GM18951 (cell line): ENCODE data around the gene SPIRE2.
"Not testable (repeated sequence)": the region's sequence is repeated elsewhere in the genome, so short reads cannot be mapped to it uniquely, and the experiment has no call there.

Source experiments
- POLR2A ChIP-seq: IDR thresholded peaks from 4 replicates; pipeline ENCODE4 v1.6.1; 2011; ENCODE audit warnings: mild to moderate bottlenecking; ENCODE audit not compliant: insufficient read length, insufficient read depth; ENCODE audit errors: extremely low read depth
- in situ Hi-C: fragments of 300-500 bp; cut with MboI; formaldehyde crosslinking; loops from one replicate; pipeline ENCODE4 v1.12.0; 2022; ENCODE audit warnings: low sequenced_read_pairs, mixed read lengths, inconsistent platforms; ENCODE audit not compliant: unreplicated experiment

The SPIRE2 gene

GRCh38 chr16:89873972-89874689, 45.9 kb downstream of the SPIRE2 start:
- no peak for TF ChIP-seq POLR2A
- in situ Hi-C loops: no loop called here

GRCh38 chr16:89879123-89879522, 50.8 kb downstream of the SPIRE2 start:
- in situ Hi-C loops: not testable (repeated sequence)

GRCh38 chr16:89880477-89881367, 52.4 kb downstream of the SPIRE2 start:
- no peak for TF ChIP-seq POLR2A
- in situ Hi-C loops: no loop called here

GRCh38 chr16:89881368-89881730, 53.1 kb downstream of the SPIRE2 start:
- TF ChIP-seq POLR2A: no peak
- in situ Hi-C loops: no loop called here

DNA sequence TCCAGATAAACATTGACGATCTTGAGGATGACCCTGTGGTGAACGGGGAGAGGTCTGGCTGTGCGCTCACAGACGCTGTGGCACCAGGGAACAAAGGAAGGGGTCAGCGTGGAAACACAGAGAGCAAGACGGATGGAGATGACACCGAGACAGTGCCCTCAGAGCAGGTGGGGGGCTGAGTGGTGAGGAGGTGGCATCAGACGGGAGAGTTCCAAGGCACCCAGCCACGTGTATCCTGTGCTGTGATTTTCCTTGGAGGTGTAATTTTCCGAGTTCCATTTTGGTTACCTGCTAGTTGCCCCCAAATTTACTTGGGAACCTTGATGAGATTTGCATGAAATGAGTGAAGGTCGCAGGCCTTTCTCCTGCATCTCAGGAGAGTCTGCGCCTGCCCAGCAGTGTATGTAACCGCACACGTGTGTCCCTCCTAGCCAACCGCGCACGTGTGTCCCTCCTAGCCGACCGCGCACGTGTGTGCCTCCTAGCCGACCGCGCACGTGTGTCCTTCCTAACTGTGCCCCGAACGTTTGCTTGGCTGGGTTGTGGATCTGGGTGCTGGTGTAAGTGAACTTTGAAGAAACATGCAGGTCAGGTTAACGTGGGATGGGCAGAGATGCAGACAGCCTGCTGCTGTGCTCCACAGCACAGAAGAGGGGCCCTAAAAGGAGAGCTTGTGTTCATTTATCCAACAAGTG, 55.2 kb downstream of the SPIRE2 start:
- in situ Hi-C loops: no loop called here
- no peak for TF ChIP-seq POLR2A

GRCh38 chr16:89884041-89884421, 55.8 kb downstream of the SPIRE2 start:
- no peak for TF ChIP-seq POLR2A

GRCh38 chr16:89887243-89887642, 59.0 kb downstream of the SPIRE2 start:
- in situ Hi-C loops: no loop called here
- TF ChIP-seq POLR2A: no peak

More at GRCh38 chr16:89884041-89884421, 55.8 kb downstream of the SPIRE2 start:
- in situ Hi-C loops: no loop called here

DNA sequence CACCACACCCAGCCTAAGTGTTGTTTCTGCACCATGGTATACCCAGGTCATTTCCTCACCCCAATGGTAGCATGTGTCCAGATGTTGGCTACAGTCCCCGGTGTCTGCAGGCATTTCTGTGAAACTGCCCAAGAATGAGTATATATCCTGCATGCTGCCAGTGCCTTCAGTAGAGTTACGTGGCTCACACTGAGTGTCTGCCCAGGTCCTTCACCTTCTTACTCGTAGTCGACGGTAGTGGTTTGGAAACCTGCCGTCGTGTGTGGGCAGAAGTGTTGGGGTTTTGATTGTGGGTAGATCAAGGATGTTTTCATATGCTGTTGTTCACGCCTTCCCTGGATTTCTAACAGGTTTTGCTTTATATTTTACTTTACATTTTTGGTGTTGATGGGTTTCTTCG, 61.9 kb downstream of the SPIRE2 start:
- no peak for TF ChIP-seq POLR2A
- in situ Hi-C loops: no loop called here

GRCh38 chr16:89890886-89891657, 62.8 kb downstream of the SPIRE2 start:
- in situ Hi-C loops: no loop called here
- TF ChIP-seq POLR2A: no peak

- TF ChIP-seq POLR2A: no peak
- in situ Hi-C loops: no loop called here
Measured at GRCh38 chr16:89892055-89892630, 63.9 kb downstream of the SPIRE2 start.

GRCh38 chr16:89892635-89893034, 64.4 kb downstream of the SPIRE2 start:
- TF ChIP-seq POLR2A: no peak
- in situ Hi-C loops: no loop called here

- no peak for TF ChIP-seq POLR2A
- in situ Hi-C loops: no loop called here
Measured at GRCh38 chr16:89893642-89894548, 65.6 kb downstream of the SPIRE2 start.
